CD4-positive, alpha-beta memory T cell (primary cell): ENCODE measurements around the gene AADACL4. TPM values are rescaled to one million over a fixed set of nuclear protein-coding genes. Genes with fewer than 3 reads are reported as not detected.
A peak's percentile ranks its signal among the peaks of the same experiment; 100 is the strongest.
"Not testable (repeated sequence)": the region's sequence is repeated elsewhere in the genome, so short reads cannot be mapped to it uniquely, and the experiment has no call there.

Source experiments
- CTCF ChIA-PET: fragments of 350-600 bp; sonication (Branson Sonifier 250); formaldehyde crosslinking; loops from one replicate; lab custom pipeline; 2021; ENCODE audit warnings: inconsistent platforms; ENCODE audit not compliant: partially characterized antibody; lab: Charles Lee
- POLR2A ChIA-PET: fragments of 350-600 bp; sonication (Branson Sonifier 250); formaldehyde crosslinking; loops from one replicate; lab custom pipeline; 2021; ENCODE audit not compliant: partially characterized antibody; lab: Charles Lee
- DNase-seq, 5 donors: peaks; one replicate each; pipeline versions ENCODE4 v3.0.0 to v3.0.0-alpha.2; 2020 to 2022; ENCODE audit warnings: mixed read lengths in 1 of 5
- H3K27ac ChIP-seq: one replicate; pipeline ENCODE4 v1.7.0; 2013; ENCODE audit warnings: low read depth, low read length
- H3K27me3 ChIP-seq: 2 replicates; pipeline ENCODE4 v1.7.0; 2013; ENCODE audit warnings: mild to moderate bottlenecking, low read length, moderate library complexity; ENCODE audit not compliant: insufficient read depth
- H3K36me3 ChIP-seq: 2 replicates; pipeline ENCODE4 v1.7.0; 2013; ENCODE audit warnings: mild to moderate bottlenecking, low read length, moderate library complexity; ENCODE audit not compliant: insufficient read depth
- H3K4me1 ChIP-seq: 2 replicates; pipeline ENCODE4 v1.7.0; 2013; ENCODE audit warnings: mild to moderate bottlenecking, low read length, moderate library complexity; ENCODE audit not compliant: insufficient read depth
- H3K4me3 ChIP-seq, 2 donors: one replicate each; pipeline ENCODE4 v1.7.0; 2013; ENCODE audit warnings: low read length in 2 of 2, mild to moderate bottlenecking in 1 of 2
- H3K9me3 ChIP-seq, 2 donors: one replicate each; pipeline ENCODE4 v1.7.0; 2013; ENCODE audit warnings: low read length in 2 of 2, control low read depth in 1 of 2; ENCODE audit not compliant: control insufficient read depth in 1 of 2
- H3K27ac Mint-ChIP-seq, 7 donors: one replicate each; pipeline ENCODE4 v1.8.0; 2020 to 2021; ENCODE audit warnings: mixed read lengths in 7 of 7, mild to moderate bottlenecking in 6 of 7, inconsistent platforms in 3 of 7, moderate library complexity in 3 of 7
- H3K27me3 Mint-ChIP-seq, 2 donors: one replicate each; pipeline ENCODE4 v1.8.0; 2020 to 2021; ENCODE audit warnings: mixed read lengths in 2 of 2
- H3K36me3 Mint-ChIP-seq, 2 donors: one replicate each; pipeline ENCODE4 v1.8.0; 2020 to 2021; ENCODE audit warnings: mixed read lengths in 2 of 2, inconsistent platforms in 1 of 2, mild to moderate bottlenecking in 1 of 2
- H3K4me1 Mint-ChIP-seq, 4 donors: one replicate each; pipeline ENCODE4 v1.8.0; 2020 to 2021; ENCODE audit warnings: mixed read lengths in 4 of 4, mild to moderate bottlenecking in 1 of 4
- H3K4me3 Mint-ChIP-seq, 8 donors: one replicate each; pipeline ENCODE4 v1.8.0; 2020 to 2021; ENCODE audit warnings: mixed read lengths in 8 of 8, mild to moderate bottlenecking in 7 of 8, moderate library complexity in 6 of 8, inconsistent platforms in 3 of 8
- H3K9me3 Mint-ChIP-seq, 8 donors: one replicate each; pipeline ENCODE4 v1.8.0; 2020 to 2021; ENCODE audit warnings: mixed read lengths in 8 of 8, mild to moderate bottlenecking in 5 of 8, inconsistent platforms in 3 of 8, moderate library complexity in 1 of 8
- intact Hi-C: fragments of 100-400 bp; cut with micrococcal nuclease; formaldehyde crosslinking; loops from one replicate; pipeline ENCODE4 v1.15.1; 2023
- polyA plus RNA-seq, 2 donors: library from polyadenylated mRNA; unstranded; fragments of 300-500 nt; fragmentation: Illumina TruSeq; gene quantifications; one replicate each; pipeline ENCODE4 v1.2.3, GENCODE V29; 2021
- total RNA-seq, 2 experiments: library from RNA; stranded (reverse); gene quantifications; one replicate each; pipeline ENCODE4 v1.2.3, GENCODE V29; 2021

Gene AADACL4
- total and polyA plus RNA-seq, 4 experiments from 2014 or later = not detected

DNA sequence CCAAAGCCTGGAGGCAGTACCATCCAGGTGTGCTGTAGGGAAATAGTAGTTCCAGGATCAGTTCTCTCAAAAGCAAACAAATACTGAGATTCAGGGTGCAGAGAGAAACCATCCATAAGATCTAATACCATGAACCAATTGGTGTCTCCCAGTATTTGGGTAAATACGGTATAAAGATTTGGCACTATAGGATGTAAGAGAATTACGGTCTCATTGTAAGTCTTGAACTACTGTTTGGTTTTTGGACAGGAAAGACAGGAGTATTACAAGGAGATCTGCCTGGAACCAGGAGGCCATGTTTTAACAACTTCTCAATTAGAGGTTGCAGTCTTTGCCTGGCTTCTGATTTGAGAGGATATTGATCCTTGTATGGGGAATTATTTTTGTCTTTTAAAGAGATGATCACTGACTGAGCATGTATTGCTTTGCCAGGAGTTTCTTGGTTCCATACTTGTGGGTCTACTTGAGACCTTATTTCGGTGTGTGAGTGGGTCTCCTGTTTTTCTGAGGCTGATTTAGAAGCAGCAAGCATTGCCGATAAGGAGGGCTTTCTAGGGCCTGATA, 10.2 kb downstream of the AADACL4 start:
- Histone ChIP-seq H3K4me3 (no peak overlapping the region), H3K9me3 (no peaks in the 10 kb centered on the region), H3K27ac (no peak overlapping the region), H3K27me3 (no peaks in the 10 kb centered on the region), H3K4me1 (peaks cover 4% of the 10 kb centered on the region), H3K36me3 (no peaks in the 10 kb centered on the region)
- intact Hi-C loops = no loop called here
- Mint-ChIP-seq H3K27ac (peak overlapping the region in 1 of 7 donors; percentile 52), H3K27me3 (peaks cover 8 to 14% of the 10 kb centered on the region in 2 donors), H3K36me3 (no peaks in the 10 kb centered on the region), H3K4me3 (no peak overlapping the region), H3K4me1 (peaks cover 4 to 7% (median 6%) of the 10 kb centered on the region in 4 donors), H3K9me3 (no peaks in the 10 kb centered on the region)
- no peak for DNase-seq
- POLR2A ChIA-PET = no interaction called here
- CTCF ChIA-PET = no interaction called here

DNA sequence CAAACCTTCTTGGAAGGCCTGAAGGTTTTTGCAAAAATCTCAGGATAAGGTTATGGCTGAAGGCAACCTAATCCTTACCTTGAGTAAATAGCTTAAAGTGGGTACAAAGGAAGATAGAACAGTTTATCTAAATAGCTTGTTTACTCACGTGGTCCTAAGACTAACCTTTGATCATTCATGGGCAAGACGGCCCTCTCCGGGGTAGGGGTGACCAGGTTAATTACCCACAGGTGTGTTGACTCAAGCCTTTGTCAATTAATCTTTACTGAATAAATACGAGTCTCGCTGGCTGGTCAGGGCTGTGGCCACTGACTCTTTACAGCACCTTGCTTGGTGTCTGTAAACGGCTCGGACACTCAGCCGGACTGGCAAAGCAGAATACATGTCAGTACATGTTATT, 10.8 kb downstream of the AADACL4 start:
- Mint-ChIP-seq H3K27me3 (peaks cover 8 to 14% of the 10 kb centered on the region in 2 donors), H3K9me3 (no peaks in the 10 kb centered on the region), H3K27ac (no peak overlapping the region), H3K4me3 (no peak overlapping the region), H3K4me1 (peaks cover 4 to 8% (median 6%) of the 10 kb centered on the region in 4 donors), H3K36me3 (no peaks in the 10 kb centered on the region)
- Histone ChIP-seq H3K36me3 (no peaks in the 10 kb centered on the region), H3K4me3 (no peak overlapping the region), H3K27me3 (no peaks in the 10 kb centered on the region), H3K27ac (no peak overlapping the region), H3K4me1 (peaks cover 4% of the 10 kb centered on the region), H3K9me3 (no peaks in the 10 kb centered on the region)
- intact Hi-C loops = no loop called here
- POLR2A ChIA-PET = no interaction called here
- CTCF ChIA-PET = no interaction called here
- DNase-seq = no peak

GRCh38 chr1:12656575-12656974, 12.7 kb downstream of the AADACL4 start:
- H3K36me3 ChIP-seq = no peaks in the 10 kb centered on the region
- H3K9me3 ChIP-seq = no peaks in the 10 kb centered on the region
- no peak overlapping the region for H3K27ac Mint-ChIP-seq
- ChIA-PET CTCF (interaction anchor here (1.0 to 5.5 kb wide), 8 partner anchors 15 to 532 kb away, joined by 3 to 104 read pairs (median 4); no protein-coding TSS in a partner anchor), POLR2A (no interaction called here)
- peaks cover 3 to 11% of the 10 kb centered on the region in 2 donors for H3K27me3 Mint-ChIP-seq
- H3K4me1 ChIP-seq = peaks cover 4% of the 10 kb centered on the region
- no peak for DNase-seq
- H3K36me3 Mint-ChIP-seq = no peaks in the 10 kb centered on the region
- no peaks in the 10 kb centered on the region for H3K9me3 Mint-ChIP-seq
- intact Hi-C loops = no loop called here
- no peak overlapping the region for H3K4me3 ChIP-seq
- peaks cover 4 to 8% (median 6%) of the 10 kb centered on the region in 4 donors for H3K4me1 Mint-ChIP-seq
- no peaks in the 10 kb centered on the region for H3K27me3 ChIP-seq
- no peak overlapping the region for H3K27ac ChIP-seq
- H3K4me3 Mint-ChIP-seq = no peak overlapping the region

- H3K27ac ChIP-seq = no peak overlapping the region
- no peaks in the 10 kb centered on the region for H3K36me3 ChIP-seq
- H3K4me3 Mint-ChIP-seq = no peak overlapping the region
- H3K4me3 ChIP-seq = no peak overlapping the region
- no peaks in the 10 kb centered on the region for H3K27me3 ChIP-seq
- peaks cover 4 to 8% (median 6%) of the 10 kb centered on the region in 4 donors for H3K4me1 Mint-ChIP-seq
- ChIA-PET POLR2A (no interaction called here), CTCF (interaction anchor here (1.0 to 5.5 kb wide), 11 partner anchors 11 to 532 kb away, joined by 3 to 104 read pairs (median 5); no protein-coding TSS in a partner anchor)
- no peak for DNase-seq
- H3K27ac Mint-ChIP-seq = peak overlapping the region in 1 of 7 donors; percentile 0
- H3K9me3 ChIP-seq = no peaks in the 10 kb centered on the region
- H3K4me1 ChIP-seq = peaks cover 4% of the 10 kb centered on the region
- H3K36me3 Mint-ChIP-seq = no peaks in the 10 kb centered on the region
- peaks cover 3 to 7% of the 10 kb centered on the region in 2 donors for H3K27me3 Mint-ChIP-seq
- no peaks in the 10 kb centered on the region for H3K9me3 Mint-ChIP-seq
- intact Hi-C loops = no loop called here
These were observed 13.4 kb downstream of the AADACL4 start for GRCh38 chr1:12657060-12657884.

DNA sequence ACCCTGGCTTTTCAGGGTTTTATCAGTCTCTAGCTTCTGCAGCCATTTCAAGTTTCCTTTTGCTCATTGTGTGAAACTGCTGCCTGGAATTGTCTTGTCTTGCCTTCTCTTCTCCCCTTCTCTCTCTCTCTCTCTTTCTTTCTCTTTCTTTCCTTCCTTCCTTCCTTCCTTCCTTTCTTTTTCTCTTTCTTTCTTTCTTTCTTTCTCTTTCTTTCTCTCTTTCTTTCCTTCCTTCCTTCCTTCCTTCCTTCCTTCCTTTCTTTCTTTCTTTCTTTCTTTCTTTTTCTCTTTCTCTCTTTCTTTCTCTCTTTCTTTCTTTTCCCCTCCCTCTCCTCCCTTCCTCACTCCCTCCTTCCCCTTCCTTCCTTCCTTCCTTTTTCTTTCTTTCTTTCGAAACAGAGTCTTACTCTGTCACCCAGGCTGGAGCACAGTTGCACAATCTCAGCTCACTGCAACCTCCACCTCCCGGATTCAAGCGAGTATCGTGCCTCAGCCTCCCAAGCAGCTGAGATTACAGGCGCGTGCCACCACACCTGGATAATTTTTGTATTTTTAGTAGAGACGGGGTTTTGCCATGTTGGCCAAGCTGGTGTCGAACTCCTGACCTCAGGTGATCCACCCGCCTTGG, 14.1 kb downstream of the AADACL4 start:
- DNase-seq, H3K27me3 ChIP-seq, H3K4me1 ChIP-seq, H3K27me3 Mint-ChIP-seq, H3K4me1 Mint-ChIP-seq, H3K36me3 Mint-ChIP-seq, POLR2A ChIA-PET, H3K9me3 ChIP-seq, H3K9me3 Mint-ChIP-seq, H3K4me3 Mint-ChIP-seq, H3K36me3 ChIP-seq, H3K27ac ChIP-seq, H3K4me3 ChIP-seq, intact Hi-C loops: not testable (repeated sequence)
- peak overlapping the region in 1 of 7 donors; percentile 17 for H3K27ac Mint-ChIP-seq
- CTCF ChIA-PET = interaction anchor here (0.5 to 5.5 kb wide), 35 partner anchors 9 to 1622 kb away, joined by 3 to 104 read pairs (median 6); partner anchors contain the start of genes AADACL4 and DHRS3

DNA sequence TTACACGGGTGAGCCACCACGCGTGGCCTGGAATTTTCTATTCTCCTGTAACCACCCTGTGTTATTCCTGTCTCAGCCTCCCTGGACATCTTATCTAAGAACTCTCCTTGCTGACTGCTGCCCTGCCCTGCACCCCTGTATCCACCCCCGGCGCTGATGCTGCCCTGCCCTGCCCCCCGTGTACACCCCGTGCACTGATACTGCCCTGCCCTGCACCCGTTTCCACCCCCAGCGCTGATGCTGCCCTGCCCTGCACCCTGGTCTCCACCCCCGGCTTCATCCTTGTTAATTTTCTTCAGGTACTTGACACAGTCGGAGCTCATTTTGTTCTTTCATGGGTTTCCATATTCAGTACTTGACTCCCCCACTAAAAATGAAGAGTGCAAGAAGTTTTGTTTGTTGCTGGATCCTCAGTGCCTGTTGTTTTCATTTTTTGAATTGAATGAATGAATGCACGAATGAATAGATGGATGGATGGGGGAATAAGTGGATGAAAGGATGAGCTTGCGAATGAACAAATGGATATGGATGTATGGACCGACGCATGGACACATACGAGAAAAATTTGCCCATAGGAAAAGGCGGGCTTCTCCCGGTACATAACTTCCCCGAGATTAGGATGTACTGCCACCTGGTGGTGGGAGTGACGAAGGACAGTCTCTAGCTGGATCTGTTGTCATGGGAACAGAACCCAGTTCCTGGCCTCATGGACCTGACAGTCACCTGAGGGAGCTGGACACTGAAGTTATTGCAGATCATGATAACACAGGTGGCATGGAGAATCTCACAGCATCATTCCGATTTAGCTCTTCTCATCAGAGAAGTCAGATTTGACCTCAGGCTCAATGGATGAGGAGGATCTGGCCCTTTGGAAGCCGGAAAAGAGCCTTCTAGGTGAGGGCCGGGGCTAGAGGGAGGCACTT, 14.9 kb downstream of the AADACL4 start:
- H3K4me3 ChIP-seq = no peak overlapping the region
- peak overlapping the region in 2 of 8 donors; percentile 3 to 29 for H3K4me3 Mint-ChIP-seq
- H3K27me3 ChIP-seq = no peaks in the 10 kb centered on the region
- peaks cover 4% of the 10 kb centered on the region for H3K4me1 ChIP-seq
- peaks cover 0 to 7% (median 3%) of the 10 kb centered on the region in 8 donors for H3K9me3 Mint-ChIP-seq
- peaks cover 3 to 6% of the 10 kb centered on the region in 2 donors for H3K27me3 Mint-ChIP-seq
- intact Hi-C loops = loop anchor here (1.0 kb wide), 6 partner anchors 39 to 540 kb away; no protein-coding TSS in a partner anchor
- CTCF ChIA-PET = interaction anchor here (0.5 to 5.5 kb wide), 56 partner anchors 10 to 1623 kb away, joined by 3 to 104 read pairs (median 4); partner anchors contain the start of genes AADACL4, DHRS3 and VPS13D
- H3K4me1 Mint-ChIP-seq = peaks cover 4 to 8% (median 6%) of the 10 kb centered on the region in 4 donors
- H3K27ac Mint-ChIP-seq = no peak overlapping the region
- H3K36me3 ChIP-seq = no peaks in the 10 kb centered on the region
- POLR2A ChIA-PET = interaction anchor here (0.6 kb wide), 1 partner anchor 386 kb away, joined by 3 read pairs; no protein-coding TSS in a partner anchor
- DNase-seq = peak; percentile 57 to 65 (median 57)
- H3K27ac ChIP-seq = no peak overlapping the region
- no peaks in the 10 kb centered on the region for H3K9me3 ChIP-seq
- no peaks in the 10 kb centered on the region for H3K36me3 Mint-ChIP-seq
